Mesenchymal stem cell (in vitro differentiated cells and primary cell): ENCODE results near the gene ATP9A.

Source experiments
- DNase-seq: peaks from one replicate; pipeline ENCODE4 v3.0.0-alpha.2; 2013
- H2AFZ ChIP-seq: one replicate; pipeline ENCODE4 v1.6.1; 2013; ENCODE audit warnings: low read depth, mild to moderate bottlenecking, control low read depth, inconsistent platforms, low read length, moderate library complexity
- H2AK5ac ChIP-seq: 2 replicates; pipeline ENCODE4 v1.6.1; 2013; ENCODE audit warnings: low read length, moderate library complexity, mild to moderate bottlenecking, inconsistent platforms; ENCODE audit not compliant: severe bottlenecking
- H2BK120ac ChIP-seq: one replicate; pipeline ENCODE4 v1.6.1; 2013; ENCODE audit warnings: low read depth, mild to moderate bottlenecking, inconsistent platforms, low read length, moderate library complexity
- H2BK12ac ChIP-seq, 2 experiments: one replicate each; pipeline ENCODE4 v1.6.1; 2013; ENCODE audit warnings: inconsistent platforms in 2 of 2, low read length in 2 of 2, mild to moderate bottlenecking in 2 of 2, moderate library complexity in 2 of 2, control low read depth in 1 of 2
- H2BK15ac ChIP-seq: one replicate; pipeline ENCODE4 v1.6.1; 2013; ENCODE audit warnings: mild to moderate bottlenecking, low read depth, inconsistent platforms; ENCODE audit not compliant: poor library complexity, severe bottlenecking
- H2BK5ac ChIP-seq: 2 replicates; pipeline ENCODE4 v1.6.1; 2013; ENCODE audit warnings: low read depth, mild to moderate bottlenecking, low read length, control low read depth, inconsistent platforms; ENCODE audit not compliant: poor library complexity, severe bottlenecking
- H3K14ac ChIP-seq, 2 experiments: one replicate each; pipeline ENCODE4 v1.6.1; 2013; ENCODE audit warnings: inconsistent platforms in 2 of 2, low read length in 2 of 2, control low read depth in 1 of 2, mild to moderate bottlenecking in 1 of 2, moderate library complexity in 1 of 2
- H3K18ac ChIP-seq, 2 experiments: one replicate each; pipeline ENCODE4 v1.6.1; 2013; ENCODE audit warnings: inconsistent platforms in 2 of 2, low read length in 2 of 2, control low read depth in 1 of 2, low read depth in 1 of 2, mild to moderate bottlenecking in 1 of 2
- H3K23ac ChIP-seq, 2 experiments: one replicate each; pipeline ENCODE4 v1.6.1; 2013; ENCODE audit warnings: inconsistent platforms in 2 of 2, low read length in 2 of 2, mild to moderate bottlenecking in 2 of 2, moderate library complexity in 2 of 2, control low read depth in 1 of 2
- H3K27ac ChIP-seq: 2 replicates; pipeline ENCODE4 v1.5.1; 2013; ENCODE audit warnings: mild to moderate bottlenecking, moderate library complexity, low read length, control low read depth, inconsistent platforms; ENCODE audit not compliant: poor library complexity, severe bottlenecking
- H3K27me3 ChIP-seq, 2 experiments: 2 replicates each; pipeline versions ENCODE4 v1.6.1 to v1.7.0; 2013; ENCODE audit warnings: low read length in 2 of 2, mild to moderate bottlenecking in 2 of 2, moderate library complexity in 2 of 2, control low read depth in 1 of 2, inconsistent platforms in 1 of 2; ENCODE audit not compliant: control insufficient read depth in 1 of 2, insufficient read depth in 1 of 2
- H3K36me3 ChIP-seq, 2 experiments: 2 replicates each; pipeline versions ENCODE4 v1.6.1 to v1.7.0; 2013; ENCODE audit warnings: low read length in 2 of 2, control low read depth in 1 of 2, inconsistent platforms in 1 of 2, low read depth in 1 of 2, mild to moderate bottlenecking in 1 of 2; ENCODE audit not compliant: insufficient read depth in 2 of 2, control insufficient read depth in 1 of 2
- H3K4ac ChIP-seq, 2 experiments: one replicate each; pipeline ENCODE4 v1.6.1; 2013; ENCODE audit warnings: inconsistent platforms in 2 of 2, low read length in 2 of 2, mild to moderate bottlenecking in 2 of 2, moderate library complexity in 2 of 2, control low read depth in 1 of 2, low read depth in 1 of 2
- H3K4me1 ChIP-seq: 2 replicates; pipeline ENCODE4 v1.6.1; 2013; ENCODE audit warnings: low read depth, low read length, control low read depth; ENCODE audit not compliant: control insufficient read depth, insufficient read depth
- H3K4me2 ChIP-seq: 2 replicates; pipeline ENCODE4 v1.6.1; 2013; ENCODE audit warnings: low read length, mild to moderate bottlenecking, inconsistent platforms; ENCODE audit not compliant: poor library complexity, severe bottlenecking
- H3K4me3 ChIP-seq, 2 experiments: 2 replicates each; pipeline versions ENCODE4 v1.5.1 to v1.7.0; 2013; ENCODE audit warnings: low read length in 2 of 2, mild to moderate bottlenecking in 2 of 2, control low read depth in 1 of 2, low read depth in 1 of 2; ENCODE audit not compliant: insufficient read depth in 1 of 2
- H3K79me1 ChIP-seq: replicated peaks from 2 replicates; pipeline ENCODE4 v1.6.1; 2013; ENCODE audit warnings: mild to moderate bottlenecking, control low read depth, low read length, inconsistent platforms; ENCODE audit not compliant: poor library complexity, severe bottlenecking
- H3K9ac ChIP-seq: 2 replicates; pipeline ENCODE4 v1.7.0; 2013; ENCODE audit warnings: mild to moderate bottlenecking, low read length, moderate library complexity
- H3K9me3 ChIP-seq: 2 replicates; pipeline ENCODE4 v1.7.0; 2013; ENCODE audit warnings: mild to moderate bottlenecking, low read length; ENCODE audit not compliant: control insufficient read depth
- H4K8ac ChIP-seq: one replicate; pipeline ENCODE4 v1.6.1; 2013; ENCODE audit warnings: inconsistent platforms, mild to moderate bottlenecking, low read length, moderate library complexity
- H4K91ac ChIP-seq: one replicate; pipeline ENCODE4 v1.6.1; 2013; ENCODE audit warnings: mild to moderate bottlenecking, low read length, inconsistent platforms
- WGBS: methylation state at CpG from one replicate; pipeline ENCODE4 v1.1.7; 2013; ENCODE audit warnings: mixed read lengths; 5-methylcytosine and 5-hydroxymethylcytosine counted together

The ATP9A gene

GRCh38 chr20:51631953-51632352, 136.2 kb downstream of the ATP9A start:
- Histone ChIP-seq H2BK5ac (no peak overlapping the region), H3K9me3 (no peaks in the 10 kb centered on the region), H4K8ac (no peak overlapping the region), H2BK120ac (no peak overlapping the region), H3K36me3 (peaks cover 19 to 44% of the 10 kb centered on the region in 2 experiments), H3K14ac (no peak overlapping the region), H3K23ac (no peak overlapping the region), H2BK12ac (peak overlapping the region in 1 of 2 experiments; percentile 73), H2BK15ac (no peak overlapping the region), H3K79me1 (peaks cover 4% of the 10 kb centered on the region), H3K4ac (no peak overlapping the region), H3K9ac (peak overlapping the region; percentile 62), H3K27ac (no peak overlapping the region), H4K91ac (no peak overlapping the region), H3K4me2 (no peak overlapping the region), H3K4me3 (peak overlapping the region in 1 of 2 experiments; percentile 43), H3K4me1 (peaks cover 12% of the 10 kb centered on the region), H2AK5ac (no peak overlapping the region), H3K27me3 (no peaks in the 10 kb centered on the region), H2AFZ (no peak overlapping the region), H3K18ac (peak overlapping the region; percentile 37 to 53)
- WGBS: 98% methylated on average over 6 of the region's 6 CpGs
- no peak for DNase-seq

GRCh38 chr20:51631011-51631950, 136.9 kb downstream of the ATP9A start:
- H2BK120ac ChIP-seq: no peak overlapping the region
- peaks cover 16 to 41% of the 10 kb centered on the region in 2 experiments for H3K36me3 ChIP-seq
- H3K23ac ChIP-seq: no peak overlapping the region
- no peaks in the 10 kb centered on the region for H3K9me3 ChIP-seq
- H2BK5ac ChIP-seq: no peak overlapping the region
- H3K9ac ChIP-seq: peak overlapping the region; percentile 62
- H4K91ac ChIP-seq: no peak overlapping the region
- H3K4me2 ChIP-seq: peak overlapping the region; percentile 47
- DNase-seq: peak; percentile 99
- WGBS: 17% methylated on average over 21 of the region's 21 CpGs
- no peaks in the 10 kb centered on the region for H3K27me3 ChIP-seq
- no peak overlapping the region for H3K27ac ChIP-seq
- H3K4me3 ChIP-seq: peak overlapping the region in 1 of 2 experiments; percentile 43
- no peak overlapping the region for H2AK5ac ChIP-seq
- H3K14ac ChIP-seq: no peak overlapping the region
- peak overlapping the region in 1 of 2 experiments; percentile 73 for H2BK12ac ChIP-seq
- H3K18ac ChIP-seq: peak overlapping the region; percentile 37 to 53
- H2BK15ac ChIP-seq: no peak overlapping the region
- peak overlapping the region; percentile 64 for H4K8ac ChIP-seq
- H3K4ac ChIP-seq: no peak overlapping the region
- peaks cover 12% of the 10 kb centered on the region for H3K4me1 ChIP-seq
- peaks cover 4% of the 10 kb centered on the region for H3K79me1 ChIP-seq
- no peak overlapping the region for H2AFZ ChIP-seq

- Histone ChIP-seq H3K4me3 (no peak overlapping the region), H2BK5ac (no peak overlapping the region), H3K4me1 (peaks cover 14% of the 10 kb centered on the region), H3K27me3 (no peaks in the 10 kb centered on the region), H2AK5ac (no peak overlapping the region), H2BK120ac (no peak overlapping the region), H3K36me3 (peaks cover 26 to 46% of the 10 kb centered on the region in 2 experiments), H3K4ac (no peak overlapping the region), H3K9me3 (no peaks in the 10 kb centered on the region), H3K27ac (no peak overlapping the region), H2AFZ (no peak overlapping the region), H2BK12ac (peak overlapping the region in 1 of 2 experiments; percentile 40), H4K91ac (no peak overlapping the region), H3K18ac (peak overlapping the region in 1 of 2 experiments; percentile 48), H4K8ac (no peak overlapping the region), H3K79me1 (peaks cover 4% of the 10 kb centered on the region), H3K9ac (peak overlapping the region; percentile 33), H3K23ac (no peak overlapping the region), H3K14ac (peak overlapping the region in 1 of 2 experiments; percentile 89), H3K4me2 (no peak overlapping the region), H2BK15ac (no peak overlapping the region)
- DNase-seq: no peak
- WGBS: 77% methylated on average over 3 of the region's 3 CpGs
Measured at GRCh38 chr20:51629399-51630058, 138.7 kb downstream of the ATP9A start.
